ENCODE results near the gene CXorf49.
"Not testable (repeated sequence)": the region's sequence is repeated elsewhere in the genome, so short reads cannot be mapped to it uniquely, and the experiment has no call there.

Gene CXorf49

DNA sequence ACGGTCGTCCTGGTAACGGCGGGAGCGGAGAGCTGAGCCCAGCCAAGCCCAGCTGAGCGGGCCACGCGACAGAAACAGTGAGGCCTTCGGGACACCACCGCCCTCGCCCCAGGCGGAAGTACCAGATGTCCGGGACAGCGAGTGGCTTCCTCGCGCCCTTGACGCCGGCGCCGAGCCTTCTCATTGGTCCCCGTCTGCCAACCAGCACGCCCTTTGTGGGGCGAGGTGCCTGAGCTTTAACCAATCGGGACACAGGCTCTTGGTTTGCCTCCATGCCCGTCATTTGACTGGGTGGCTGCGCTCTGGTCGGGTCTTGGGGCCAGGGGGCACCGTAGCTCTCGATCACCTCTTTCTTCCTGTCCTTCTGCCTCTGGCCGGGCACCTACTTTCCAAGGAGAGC, at the start of gene CXorf49:
CXorf49 (minus strand) TSS at position 101 of the 400 bp plus-strand sequence. CDS start 134 bp downstream, outside the sequence.
- in situ Hi-C loops (cut with HindIII; ENCODE audit: low sequenced_read_pairs): not testable (repeated sequence)

DNA sequence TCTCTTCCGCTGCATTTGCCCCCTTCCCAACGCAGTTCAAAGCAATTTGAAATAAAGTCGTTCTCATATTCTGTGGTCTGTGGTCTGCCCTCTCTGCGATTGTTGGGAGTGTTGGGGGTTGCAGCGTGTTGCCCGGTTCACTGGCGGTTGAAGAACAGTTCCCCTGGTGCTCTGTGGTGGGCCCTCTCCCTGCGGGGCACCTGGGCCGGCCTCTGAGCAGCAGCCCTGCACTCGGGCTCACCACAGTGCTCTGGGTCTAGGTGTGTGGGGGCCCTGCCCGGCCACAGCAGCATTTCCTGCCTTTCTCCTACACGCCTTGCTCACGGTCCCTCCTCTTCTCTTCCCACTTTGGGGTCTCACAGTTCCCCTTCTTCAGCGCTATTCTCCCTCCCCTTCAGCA, 49.0 kb upstream of the CXorf49 start:
- in situ Hi-C loops (cut with HindIII; ENCODE audit: low sequenced_read_pairs): not testable (repeated sequence)

DNA sequence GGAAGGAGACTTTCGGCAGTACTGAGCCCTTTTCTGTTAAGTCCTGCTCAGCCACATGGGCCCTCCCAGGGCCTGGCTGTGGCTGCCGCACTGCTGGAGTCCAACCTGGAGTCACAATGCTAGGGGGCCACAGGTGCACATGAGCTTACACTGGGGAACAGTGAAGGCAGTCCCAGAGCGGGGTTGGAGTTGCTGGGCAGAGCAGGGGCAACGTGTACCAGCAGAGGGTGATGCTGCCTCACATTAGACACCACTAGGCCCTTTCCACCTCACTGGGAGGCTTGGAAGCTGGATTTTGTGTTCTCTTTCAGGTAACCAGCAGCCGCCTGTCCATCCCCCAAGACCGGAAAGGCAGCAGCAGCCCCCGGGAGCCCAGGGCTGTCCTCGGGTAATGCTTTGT, 47.5 kb upstream of the CXorf49 start:
- in situ Hi-C loops (cut with HindIII; ENCODE audit: low sequenced_read_pairs): not testable (repeated sequence)

DNA sequence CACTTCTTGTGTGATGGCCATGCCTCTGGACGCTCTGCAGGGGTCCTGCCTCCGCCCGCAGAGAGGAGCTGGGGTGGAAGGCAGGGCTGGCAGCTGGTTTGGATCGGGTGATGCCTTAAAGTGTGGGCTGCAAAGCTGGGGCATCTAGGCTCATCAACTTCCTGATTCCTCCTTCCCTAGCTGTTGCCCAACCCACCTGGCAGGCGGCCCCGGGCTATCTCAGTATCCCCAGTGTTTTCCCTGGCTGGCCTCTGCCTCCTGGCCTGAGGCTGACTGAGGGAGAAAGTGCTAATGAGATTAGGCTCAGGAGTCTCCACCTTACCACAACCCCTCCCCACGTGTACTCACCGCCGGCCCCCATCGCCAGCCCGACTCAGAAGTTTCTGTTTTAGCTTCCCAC, 46.7 kb upstream of the CXorf49 start:
- in situ Hi-C loops (cut with HindIII; ENCODE audit: low sequenced_read_pairs): not testable (repeated sequence)

DNA sequence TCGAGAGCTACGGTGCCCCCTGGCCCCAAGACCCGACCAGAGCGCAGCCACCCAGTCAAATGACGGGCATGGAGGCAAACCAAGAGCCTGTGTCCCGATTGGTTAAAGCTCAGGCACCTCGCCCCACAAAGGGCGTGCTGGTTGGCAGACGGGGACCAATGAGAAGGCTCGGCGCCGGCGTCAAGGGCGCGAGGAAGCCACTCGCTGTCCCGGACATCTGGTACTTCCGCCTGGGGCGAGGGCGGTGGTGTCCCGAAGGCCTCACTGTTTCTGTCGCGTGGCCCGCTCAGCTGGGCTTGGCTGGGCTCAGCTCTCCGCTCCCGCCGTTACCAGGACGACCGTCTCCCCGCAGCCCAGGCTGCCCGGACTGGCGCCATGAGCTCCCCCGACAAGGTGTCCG, 45.0 kb upstream of the CXorf49 start, which contains the start of gene CXorf49B:
CXorf49B (plus strand) TSS at position 301 of the 400 bp plus-strand sequence; CDS start at position 376, 75 bp downstream.
- in situ Hi-C loops (cut with HindIII; ENCODE audit: low sequenced_read_pairs): not testable (repeated sequence)

DNA sequence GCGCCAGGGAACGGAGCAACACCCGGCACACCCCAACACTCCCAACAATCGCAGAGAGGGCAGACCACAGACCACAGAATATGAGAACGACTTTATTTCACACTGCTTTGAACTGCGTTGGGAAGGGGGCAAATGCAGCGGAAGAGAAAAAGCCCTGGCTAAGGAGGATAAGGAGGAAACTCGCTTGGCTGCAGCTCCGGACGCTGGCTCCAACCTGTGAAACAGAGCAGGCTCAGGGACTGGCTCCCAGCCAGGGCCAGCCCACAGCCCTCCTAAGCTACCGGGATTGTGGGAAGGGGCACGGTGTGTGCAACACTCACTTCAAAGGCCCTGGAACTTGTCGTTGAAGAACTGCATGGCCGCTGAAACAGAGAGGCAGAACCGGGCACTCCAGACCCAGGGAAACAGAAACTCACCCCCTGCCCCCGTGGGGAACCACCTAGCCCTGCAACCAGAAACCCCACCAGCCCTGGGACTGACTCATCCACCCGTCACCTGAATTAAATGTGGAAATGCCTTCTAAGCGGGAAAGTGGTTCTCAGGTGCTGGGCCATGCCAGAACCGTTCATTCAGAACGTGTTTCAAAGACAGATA, 42.7 kb upstream of the CXorf49 start:
- in situ Hi-C loops (cut with HindIII; ENCODE audit: low sequenced_read_pairs): not testable (repeated sequence)

DNA sequence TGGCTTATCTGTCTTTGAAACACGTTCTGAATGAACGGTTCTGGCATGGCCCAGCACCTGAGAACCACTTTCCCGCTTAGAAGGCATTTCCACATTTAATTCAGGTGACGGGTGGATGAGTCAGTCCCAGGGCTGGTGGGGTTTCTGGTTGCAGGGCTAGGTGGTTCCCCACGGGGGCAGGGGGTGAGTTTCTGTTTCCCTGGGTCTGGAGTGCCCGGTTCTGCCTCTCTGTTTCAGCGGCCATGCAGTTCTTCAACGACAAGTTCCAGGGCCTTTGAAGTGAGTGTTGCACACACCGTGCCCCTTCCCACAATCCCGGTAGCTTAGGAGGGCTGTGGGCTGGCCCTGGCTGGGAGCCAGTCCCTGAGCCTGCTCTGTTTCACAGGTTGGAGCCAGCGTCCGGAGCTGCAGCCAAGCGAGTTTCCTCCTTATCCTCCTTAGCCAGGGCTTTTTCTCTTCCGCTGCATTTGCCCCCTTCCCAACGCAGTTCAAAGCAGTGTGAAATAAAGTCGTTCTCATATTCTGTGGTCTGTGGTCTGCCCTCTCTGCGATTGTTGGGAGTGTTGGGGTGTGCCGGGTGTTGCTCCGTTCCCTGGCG, 2.3 kb upstream of the CXorf49 start:
- in situ Hi-C loops (cut with HindIII; ENCODE audit: low sequenced_read_pairs): not testable (repeated sequence)

DNA sequence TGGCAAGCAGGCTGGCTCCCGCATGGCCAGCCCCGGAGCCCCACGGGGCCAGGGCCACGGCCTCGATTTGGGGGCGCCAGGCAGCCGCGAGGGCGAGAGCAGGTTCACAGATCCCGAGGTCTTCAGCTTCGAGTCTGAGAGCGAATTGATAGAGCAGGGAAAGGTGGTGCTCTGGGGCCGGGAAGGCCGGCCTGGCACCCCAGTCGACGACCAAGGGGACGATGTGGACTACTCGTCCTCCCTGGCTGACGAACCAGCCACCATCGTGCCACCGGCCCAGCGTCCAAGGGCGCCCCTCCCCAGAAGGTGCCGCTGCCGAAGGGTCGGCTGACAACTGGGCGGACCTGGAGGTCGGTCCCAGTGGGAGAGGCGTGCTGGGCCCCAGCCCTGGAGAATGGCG, 1.1 kb upstream of the CXorf49 start:
- in situ Hi-C loops (cut with HindIII; ENCODE audit: low sequenced_read_pairs): not testable (repeated sequence)

DNA sequence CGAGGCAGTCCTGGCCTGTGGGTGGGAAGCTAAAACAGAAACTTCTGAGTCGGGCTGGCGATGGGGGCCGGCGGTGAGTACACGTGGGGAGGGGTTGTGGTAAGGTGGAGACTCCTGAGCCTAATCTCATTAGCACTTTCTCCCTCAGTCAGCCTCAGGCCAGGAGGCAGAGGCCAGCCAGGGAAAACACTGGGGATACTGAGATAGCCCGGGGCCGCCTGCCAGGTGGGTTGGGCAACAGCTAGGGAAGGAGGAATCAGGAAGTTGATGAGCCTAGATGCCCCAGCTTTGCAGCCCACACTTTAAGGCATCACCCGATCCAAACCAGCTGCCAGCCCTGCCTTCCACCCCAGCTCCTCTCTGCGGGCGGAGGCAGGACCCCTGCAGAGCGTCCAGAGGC, 1.8 kb downstream of the CXorf49 start:
- in situ Hi-C loops (cut with HindIII; ENCODE audit: low sequenced_read_pairs): not testable (repeated sequence)

DNA sequence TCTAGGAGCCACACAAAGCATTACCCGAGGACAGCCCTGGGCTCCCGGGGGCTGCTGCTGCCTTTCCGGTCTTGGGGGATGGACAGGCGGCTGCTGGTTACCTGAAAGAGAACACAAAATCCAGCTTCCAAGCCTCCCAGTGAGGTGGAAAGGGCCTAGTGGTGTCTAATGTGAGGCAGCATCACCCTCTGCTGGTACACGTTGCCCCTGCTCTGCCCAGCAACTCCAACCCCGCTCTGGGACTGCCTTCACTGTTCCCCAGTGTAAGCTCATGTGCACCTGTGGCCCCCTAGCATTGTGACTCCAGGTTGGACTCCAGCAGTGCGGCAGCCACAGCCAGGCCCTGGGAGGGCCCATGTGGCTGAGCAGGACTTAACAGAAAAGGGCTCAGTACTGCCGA, 2.5 kb downstream of the CXorf49 start:
- in situ Hi-C loops (cut with HindIII; ENCODE audit: low sequenced_read_pairs): not testable (repeated sequence)

DNA sequence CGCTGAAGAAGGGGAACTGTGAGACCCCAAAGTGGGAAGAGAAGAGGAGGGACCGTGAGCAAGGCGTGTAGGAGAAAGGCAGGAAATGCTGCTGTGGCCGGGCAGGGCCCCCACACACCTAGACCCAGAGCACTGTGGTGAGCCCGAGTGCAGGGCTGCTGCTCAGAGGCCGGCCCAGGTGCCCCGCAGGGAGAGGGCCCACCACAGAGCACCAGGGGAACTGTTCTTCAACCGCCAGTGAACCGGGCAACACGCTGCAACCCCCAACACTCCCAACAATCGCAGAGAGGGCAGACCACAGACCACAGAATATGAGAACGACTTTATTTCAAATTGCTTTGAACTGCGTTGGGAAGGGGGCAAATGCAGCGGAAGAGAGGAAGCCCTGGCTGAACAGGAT, 4.0 kb downstream of the CXorf49 start:
- in situ Hi-C loops (cut with HindIII; ENCODE audit: low sequenced_read_pairs): not testable (repeated sequence)

DNA sequence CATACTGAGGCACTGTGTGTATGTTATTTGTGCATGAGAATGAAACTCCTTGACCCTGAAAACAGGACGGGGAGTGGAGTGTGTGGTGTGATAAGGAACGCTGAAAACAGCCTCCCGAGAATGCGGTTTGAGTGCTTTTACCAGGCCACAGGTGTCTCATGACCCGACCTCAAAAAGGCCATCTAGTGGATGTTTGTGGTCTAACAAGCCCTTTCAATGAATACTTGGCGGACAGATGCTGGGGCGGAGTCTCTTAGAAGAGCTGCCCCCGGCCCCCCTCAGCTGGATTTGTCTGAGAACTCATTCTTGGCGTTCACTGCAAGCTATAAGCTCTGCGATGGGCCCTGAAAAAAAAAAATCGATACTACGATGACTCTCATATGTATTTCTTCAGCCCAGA, 15.2 kb downstream of the CXorf49 start:
- in situ Hi-C loops (cut with HindIII; ENCODE audit: low sequenced_read_pairs): not testable (repeated sequence)

DNA sequence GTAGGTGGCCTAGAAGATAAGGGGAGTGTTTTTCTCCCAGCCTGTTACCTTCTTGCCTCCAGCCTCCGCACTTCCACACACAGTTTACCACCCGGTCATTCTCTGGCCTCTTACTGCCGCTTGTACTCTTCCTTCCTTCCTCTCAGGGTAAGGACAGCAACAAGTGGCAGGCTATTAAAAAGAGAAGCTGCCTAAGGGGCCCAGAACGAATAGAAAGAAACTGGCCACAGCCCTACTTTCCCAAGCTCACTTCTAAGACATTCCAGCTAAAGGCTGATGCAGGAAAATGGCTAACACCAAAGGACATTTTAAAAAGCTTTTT, 19.1 kb downstream of the CXorf49 start:
- in situ Hi-C loops (cut with HindIII; ENCODE audit: low sequenced_read_pairs): not testable (repeated sequence)

DNA sequence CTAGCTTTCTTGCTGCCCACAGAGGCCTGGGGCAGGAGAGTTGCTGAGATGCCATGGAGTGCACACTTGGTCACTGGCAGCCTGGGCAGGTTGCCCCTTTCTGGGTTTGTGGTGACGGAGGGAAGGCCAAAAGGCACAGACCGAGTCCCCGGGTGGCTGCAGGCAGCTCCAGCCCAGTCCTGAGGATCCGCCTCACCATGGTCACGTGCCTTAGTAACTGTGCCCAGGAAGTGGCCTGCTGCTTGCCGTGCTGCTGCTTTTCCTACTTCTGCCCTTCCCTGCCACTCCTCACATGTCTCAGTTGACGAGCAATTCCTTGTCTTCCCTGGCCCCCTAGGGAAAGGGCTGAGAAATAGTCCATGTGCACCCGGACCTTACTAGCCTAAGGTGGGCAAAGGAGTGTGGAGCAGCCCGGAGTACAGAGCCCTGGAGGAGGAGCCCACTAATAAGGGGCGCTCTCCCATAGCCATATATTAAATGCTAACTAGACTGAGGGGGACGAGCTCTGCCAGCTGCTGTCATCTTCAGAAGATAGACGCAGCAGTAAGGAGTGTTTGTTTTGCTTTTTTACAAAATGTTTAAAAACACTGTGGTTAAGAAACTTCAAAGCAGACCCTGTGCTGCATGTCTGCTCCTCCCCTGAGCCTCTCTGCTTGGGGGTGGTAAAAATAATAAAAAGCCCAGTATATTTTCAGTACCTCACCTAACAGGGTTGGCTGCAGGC, 19.6 kb downstream of the CXorf49 start:
- in situ Hi-C loops (cut with HindIII; ENCODE audit: low sequenced_read_pairs): not testable (repeated sequence)

DNA sequence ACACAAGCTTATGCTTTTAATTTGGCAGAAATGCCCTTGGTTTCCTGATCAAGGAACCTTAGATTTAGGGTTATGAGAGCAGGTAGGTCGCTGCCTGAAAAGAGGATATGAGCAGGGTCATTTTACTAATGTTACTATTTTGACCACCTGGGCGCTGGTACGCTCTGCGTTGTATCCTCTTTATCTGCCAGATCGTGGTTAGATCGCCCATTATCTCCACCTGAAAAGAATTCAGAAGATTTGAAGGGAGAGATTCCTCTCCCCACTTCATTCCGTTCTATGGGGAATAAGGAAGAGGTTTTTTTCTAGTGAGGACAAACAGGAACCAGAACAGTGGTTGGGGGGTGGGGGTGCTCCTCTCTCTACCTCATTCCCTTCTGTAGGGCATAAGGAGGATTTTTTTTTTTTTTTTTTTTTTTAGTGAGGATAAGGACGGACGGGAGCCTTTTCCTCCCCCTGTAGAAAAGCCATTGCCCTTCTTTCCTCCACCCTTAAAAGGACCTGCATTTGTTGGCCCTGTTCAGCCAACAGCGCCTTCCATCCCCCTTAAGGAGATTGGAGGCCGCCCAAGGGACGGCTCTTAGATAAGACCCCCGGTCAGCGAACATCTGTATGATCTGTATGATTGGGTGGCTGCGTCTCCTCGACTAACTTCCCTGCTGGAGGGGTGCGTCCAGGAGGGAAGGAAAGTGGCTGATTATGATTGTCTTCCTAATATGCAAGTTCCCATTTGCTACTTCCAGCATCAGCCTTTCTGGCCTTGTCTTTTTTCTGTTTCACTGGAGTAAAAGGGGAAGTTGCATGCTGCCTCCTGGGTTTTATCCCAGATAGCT, 20.4 kb downstream of the CXorf49 start:
- in situ Hi-C loops (cut with HindIII; ENCODE audit: low sequenced_read_pairs): not testable (repeated sequence)

DNA sequence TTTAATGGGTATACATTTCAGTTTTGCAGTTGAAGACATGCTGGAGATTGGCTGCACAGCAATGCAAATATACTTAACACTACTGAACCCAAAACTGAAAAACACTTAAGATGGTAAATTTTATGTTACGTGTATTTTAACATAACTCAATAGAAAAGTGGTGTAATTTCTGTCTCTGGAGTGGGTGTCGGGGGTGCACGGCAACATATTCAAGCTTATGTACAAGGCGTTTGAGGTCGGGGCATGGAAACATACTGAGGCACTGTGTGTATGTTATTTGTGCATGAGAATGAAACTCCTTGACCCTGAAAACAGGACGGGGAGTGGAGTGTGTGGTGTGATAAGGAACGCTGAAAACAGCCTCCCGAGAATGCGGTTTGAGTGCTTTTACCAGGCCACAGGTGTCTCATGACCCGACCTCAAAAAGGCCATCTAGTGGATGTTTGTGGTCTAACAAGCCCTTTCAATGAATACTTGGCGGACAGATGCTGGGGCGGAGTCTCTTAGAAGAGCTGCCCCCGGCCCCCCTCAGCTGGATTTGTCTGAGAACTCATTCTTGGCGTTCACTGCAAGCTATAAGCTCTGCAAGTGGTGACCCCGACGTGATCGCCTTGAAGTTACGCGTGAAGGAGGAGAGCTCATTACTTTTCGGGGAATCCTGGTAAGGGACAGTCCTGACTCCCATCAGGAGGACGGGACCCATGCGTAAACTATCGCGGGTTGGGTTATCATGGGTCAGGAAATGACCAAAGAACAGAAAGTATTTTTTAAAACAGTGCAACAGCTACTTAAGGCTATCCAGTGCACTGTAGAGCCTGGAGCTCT, 21.2 kb downstream of the CXorf49 start:
- in situ Hi-C loops (cut with HindIII; ENCODE audit: low sequenced_read_pairs): not testable (repeated sequence)

DNA sequence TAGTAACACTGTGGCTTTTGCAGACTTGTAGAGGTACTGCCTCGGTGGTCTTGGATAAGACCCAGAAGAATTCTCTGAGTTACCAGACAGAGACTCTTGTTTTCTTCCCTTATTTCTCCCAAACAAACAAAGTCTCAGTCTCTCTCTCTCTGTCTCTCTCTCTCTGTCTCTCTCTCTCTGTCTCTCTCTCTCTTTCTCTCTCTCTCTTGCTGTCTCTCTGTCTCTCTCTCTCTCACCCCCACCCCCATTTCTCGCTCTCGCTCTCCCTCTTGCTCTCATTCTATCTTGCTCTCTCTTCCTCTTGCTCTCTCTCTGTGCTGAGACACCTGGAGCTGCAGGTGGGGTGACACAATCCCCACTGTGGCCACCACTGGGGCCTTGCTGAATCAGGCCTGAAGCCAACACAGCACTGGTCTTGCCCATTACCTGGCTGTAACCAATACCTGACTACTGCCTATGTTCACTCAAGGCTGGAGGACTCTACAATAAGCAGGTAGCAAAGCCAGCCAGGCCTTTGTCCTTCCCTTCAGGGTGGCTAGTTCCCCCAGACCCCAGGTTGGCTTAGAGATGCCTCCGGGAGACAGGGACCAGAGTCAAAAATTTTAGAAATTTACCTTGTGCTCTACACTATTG, 38.4 kb downstream of the CXorf49 start:
- in situ Hi-C loops (cut with HindIII; ENCODE audit: low sequenced_read_pairs): no loop called here

DNA sequence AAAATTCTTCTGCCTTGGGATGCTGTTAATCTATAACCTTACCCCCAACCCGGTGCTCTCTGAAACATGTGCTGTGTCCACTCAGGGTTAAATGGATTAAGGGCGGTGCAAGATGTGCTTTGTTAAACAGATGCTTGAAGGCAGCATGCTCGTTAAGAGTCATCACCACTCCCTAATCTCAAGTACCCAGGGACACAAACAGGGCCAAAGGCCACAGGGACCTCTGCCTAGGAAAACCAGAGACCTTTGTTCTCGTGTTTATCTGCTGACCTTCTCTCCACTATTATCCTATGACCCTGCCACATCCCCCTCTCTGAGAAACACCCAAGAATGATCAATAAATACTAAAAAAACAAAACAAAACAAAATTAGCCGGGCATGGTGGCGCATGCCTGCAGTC, 40.9 kb downstream of the CXorf49 start:
- in situ Hi-C loops (cut with HindIII; ENCODE audit: low sequenced_read_pairs): not testable (repeated sequence)

DNA sequence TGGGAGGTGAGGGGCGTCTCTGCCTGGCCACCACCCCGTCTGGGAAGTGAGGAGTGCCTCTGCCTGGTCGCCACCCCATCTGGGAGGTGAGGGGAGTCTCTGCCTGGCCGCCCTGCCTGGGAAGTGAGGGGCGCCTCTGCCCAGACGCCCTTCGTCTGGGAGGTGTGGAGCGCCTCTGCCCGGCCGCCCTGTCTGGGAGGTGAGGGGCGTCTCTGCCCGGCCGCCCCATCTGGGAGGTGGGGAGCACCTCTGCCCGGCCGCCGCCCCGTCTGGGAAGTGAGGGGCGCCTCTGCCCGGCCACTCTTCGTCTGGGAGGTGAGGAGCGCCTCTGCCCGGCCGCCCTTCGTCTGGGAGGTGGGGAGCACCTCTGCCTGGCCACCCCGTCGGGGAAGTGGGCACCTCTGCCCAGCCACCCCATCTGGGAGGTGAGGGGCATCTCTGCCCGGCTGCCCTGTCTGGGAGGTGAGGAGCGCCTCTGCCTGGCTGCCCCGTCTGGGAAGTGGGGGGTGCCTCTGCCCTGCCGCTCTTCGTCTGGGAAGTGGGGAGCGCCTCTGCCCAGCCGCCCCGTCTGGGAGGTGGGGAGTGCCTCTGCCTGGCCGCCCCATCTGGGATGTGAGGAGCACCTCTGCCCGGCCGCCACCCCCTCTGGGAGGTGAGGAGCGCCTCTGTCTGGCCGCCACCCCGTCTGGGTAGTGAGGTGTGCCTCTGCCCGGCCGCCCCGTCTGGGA, 41.9 kb downstream of the CXorf49 start:
- in situ Hi-C loops (cut with HindIII; ENCODE audit: low sequenced_read_pairs): not testable (repeated sequence)
